IPS-20b (cell line): Measurements from ENCODE around the gene ALCAM.

Source experiments
- H3K27ac ChIP-seq: one replicate; pipeline ENCODE4 v1.5.1; 2013; ENCODE audit warnings: low read length
- H3K27me3 ChIP-seq: 2 replicates; pipeline ENCODE4 v1.6.1; 2013; ENCODE audit warnings: mild to moderate bottlenecking, low read length, inconsistent platforms; ENCODE audit not compliant: insufficient read depth
- H3K36me3 ChIP-seq: 2 replicates; pipeline ENCODE4 v1.6.1; 2013; ENCODE audit warnings: low read depth, mild to moderate bottlenecking, inconsistent platforms, low read length, moderate library complexity; ENCODE audit not compliant: insufficient read depth
- H3K4me1 ChIP-seq: 2 replicates; pipeline ENCODE4 v1.6.1; 2013; ENCODE audit warnings: mild to moderate bottlenecking, control low read depth, inconsistent platforms, low read length, moderate library complexity; ENCODE audit not compliant: insufficient read depth
- H3K4me3 ChIP-seq: 2 replicates; pipeline ENCODE4 v1.5.1; 2013; ENCODE audit warnings: mild to moderate bottlenecking, low read length, inconsistent platforms
- H3K9ac ChIP-seq: 2 replicates; pipeline ENCODE4 v1.6.1; 2013; ENCODE audit warnings: low read depth, mild to moderate bottlenecking, inconsistent platforms, low read length, moderate library complexity
- H3K9me3 ChIP-seq: 2 replicates; pipeline ENCODE4 v1.6.1; 2013; ENCODE audit warnings: mild to moderate bottlenecking, low read depth, low read length, inconsistent platforms; ENCODE audit not compliant: insufficient read depth

Gene ALCAM

DNA sequence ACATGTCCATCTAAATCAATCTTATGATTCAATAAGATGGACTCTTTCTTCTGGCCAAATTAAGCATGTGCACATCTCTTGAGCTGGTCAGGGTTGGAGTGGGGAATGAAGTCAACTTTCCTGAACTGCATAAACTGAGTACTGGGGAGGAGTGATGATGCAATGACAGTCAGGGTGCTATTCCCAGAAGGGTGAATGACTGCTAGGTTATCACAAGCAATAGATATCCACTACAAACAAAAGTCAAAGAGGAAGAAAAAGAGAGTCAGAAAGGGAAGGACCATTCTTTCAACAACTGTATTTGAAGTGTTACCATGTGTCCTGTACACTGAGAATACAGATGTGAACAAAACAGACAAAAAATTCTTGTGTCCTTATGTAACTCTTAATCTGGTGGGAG lies 70.0 kb downstream of the ALCAM start:
- Histone ChIP-seq H3K27ac (no peak overlapping the region), H3K27me3 (no peaks in the 10 kb centered on the region), H3K4me1 (no peaks in the 10 kb centered on the region), H3K36me3 (no peaks in the 10 kb centered on the region), H3K9ac (no peak overlapping the region), H3K9me3 (no peaks in the 10 kb centered on the region), H3K4me3 (no peak overlapping the region)

GRCh38 chr3:105440113-105440512 lies 73.4 kb downstream of the ALCAM start:
- no peak overlapping the region for H3K9ac ChIP-seq
- H3K27ac ChIP-seq, result no peak overlapping the region
- no peaks in the 10 kb centered on the region for H3K36me3 ChIP-seq
- H3K27me3 ChIP-seq, result no peaks in the 10 kb centered on the region
- H3K4me3 ChIP-seq, result no peak overlapping the region
- H3K4me1 ChIP-seq, result no peaks in the 10 kb centered on the region
- H3K9me3 ChIP-seq, result no peaks in the 10 kb centered on the region

DNA sequence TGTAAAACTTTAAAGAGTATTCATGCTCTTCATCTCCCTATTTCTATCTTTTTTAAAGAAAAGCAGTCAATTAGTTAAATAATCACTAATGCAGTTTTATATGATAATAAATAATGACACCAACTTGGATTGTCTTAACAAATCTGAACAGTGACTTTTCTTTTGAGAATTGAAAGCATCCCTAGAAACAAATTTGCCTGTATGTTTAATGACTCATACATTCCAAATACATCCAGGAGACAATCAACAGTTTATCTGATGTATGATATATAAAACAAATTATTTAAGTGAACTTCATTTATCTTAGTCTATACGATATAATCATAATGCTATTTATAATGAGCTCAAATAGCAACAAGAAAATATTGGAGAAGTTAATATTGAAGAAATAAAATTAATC lies 78.0 kb downstream of the ALCAM start:
- H3K36me3 ChIP-seq, result no peaks in the 10 kb centered on the region
- H3K4me3 ChIP-seq, result no peak overlapping the region
- H3K9ac ChIP-seq, result no peak overlapping the region
- no peaks in the 10 kb centered on the region for H3K27me3 ChIP-seq
- H3K9me3 ChIP-seq, result no peaks in the 10 kb centered on the region
- H3K4me1 ChIP-seq, result peaks cover 7% of the 10 kb centered on the region; the same call in 1 of the 2 replicates
- no peak overlapping the region for H3K27ac ChIP-seq

DNA sequence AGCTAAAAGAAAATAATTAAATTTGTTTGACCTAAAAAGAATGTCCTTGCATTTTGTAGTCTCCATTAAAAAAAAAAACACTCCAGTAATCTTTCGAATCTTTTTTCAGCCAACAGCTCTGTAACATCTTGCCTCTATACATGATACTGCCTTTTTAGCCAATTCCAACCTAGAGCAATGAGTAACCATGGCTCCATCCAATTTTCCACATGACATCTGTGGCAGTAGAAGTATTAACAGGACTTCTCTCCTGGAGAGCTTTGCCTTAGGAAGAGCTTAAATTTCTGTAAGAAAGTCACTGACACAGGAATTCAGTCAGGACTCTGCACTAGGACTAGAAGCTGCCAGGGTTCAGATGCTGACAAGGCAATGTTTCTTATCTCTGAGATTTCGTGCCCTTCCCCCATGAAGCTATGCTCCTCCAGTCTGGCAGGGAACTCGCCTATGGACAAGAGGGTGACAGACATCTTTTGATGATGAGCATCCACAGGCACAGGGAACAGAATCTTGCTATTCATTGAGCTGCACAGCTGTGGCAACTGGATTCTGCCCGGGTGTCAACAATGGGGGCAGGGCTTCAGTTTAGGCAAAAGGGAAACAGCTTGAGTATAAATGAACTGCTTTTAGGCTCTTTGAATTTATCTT lies 81.8 kb downstream of the ALCAM start:
- Histone ChIP-seq H3K9me3 (no peaks in the 10 kb centered on the region), H3K36me3 (no peaks in the 10 kb centered on the region), H3K27ac (no peak overlapping the region), H3K9ac (no peak overlapping the region), H3K27me3 (no peaks in the 10 kb centered on the region), H3K4me1 (peaks cover 7% of the 10 kb centered on the region; the same call in 1 of the 2 replicates), H3K4me3 (no peak overlapping the region)

DNA sequence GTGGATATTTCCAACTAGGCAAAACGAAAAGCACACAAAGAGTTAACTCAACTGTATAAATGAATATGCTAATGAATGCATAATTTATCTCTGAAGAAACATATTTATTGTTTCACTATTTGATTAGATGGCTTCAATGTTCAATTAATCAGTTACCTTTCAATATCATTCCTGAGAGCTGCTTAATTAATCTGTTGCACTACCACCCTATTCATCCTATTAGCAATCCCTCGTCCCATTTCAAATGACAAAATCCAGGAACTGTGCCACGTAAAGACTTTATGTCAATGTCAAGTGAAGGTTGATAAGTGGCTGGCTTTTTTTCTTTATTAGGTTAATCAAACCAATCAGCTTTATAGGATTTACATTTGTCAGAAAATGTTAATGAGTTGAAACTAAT lies 82.7 kb downstream of the ALCAM start:
- H3K27ac ChIP-seq, result no peak overlapping the region
- no peaks in the 10 kb centered on the region for H3K9me3 ChIP-seq
- no peak overlapping the region for H3K4me3 ChIP-seq
- peaks cover 7% of the 10 kb centered on the region; the same call in 1 of the 2 replicates for H3K4me1 ChIP-seq
- H3K9ac ChIP-seq, result no peak overlapping the region
- no peaks in the 10 kb centered on the region for H3K27me3 ChIP-seq
- no peaks in the 10 kb centered on the region for H3K36me3 ChIP-seq

GRCh38 chr3:105456017-105456416 lies 89.3 kb downstream of the ALCAM start:
- no peak overlapping the region for H3K27ac ChIP-seq
- no peaks in the 10 kb centered on the region for H3K27me3 ChIP-seq
- H3K36me3 ChIP-seq, result no peaks in the 10 kb centered on the region
- H3K9me3 ChIP-seq, result no peaks in the 10 kb centered on the region
- no peak overlapping the region for H3K4me3 ChIP-seq
- H3K4me1 ChIP-seq, result peaks cover 13% of the 10 kb centered on the region; the same call in 1 of the 2 replicates
- H3K9ac ChIP-seq, result no peak overlapping the region

- Histone ChIP-seq H3K4me3 (no peak overlapping the region), H3K4me1 (peaks cover 13% of the 10 kb centered on the region; the same call in 1 of the 2 replicates), H3K9me3 (no peaks in the 10 kb centered on the region), H3K36me3 (no peaks in the 10 kb centered on the region), H3K27ac (no peak overlapping the region), H3K27me3 (no peaks in the 10 kb centered on the region), H3K9ac (no peak overlapping the region)
Measured at GRCh38 chr3:105458518-105459215, 92.0 kb downstream of the ALCAM start.

DNA sequence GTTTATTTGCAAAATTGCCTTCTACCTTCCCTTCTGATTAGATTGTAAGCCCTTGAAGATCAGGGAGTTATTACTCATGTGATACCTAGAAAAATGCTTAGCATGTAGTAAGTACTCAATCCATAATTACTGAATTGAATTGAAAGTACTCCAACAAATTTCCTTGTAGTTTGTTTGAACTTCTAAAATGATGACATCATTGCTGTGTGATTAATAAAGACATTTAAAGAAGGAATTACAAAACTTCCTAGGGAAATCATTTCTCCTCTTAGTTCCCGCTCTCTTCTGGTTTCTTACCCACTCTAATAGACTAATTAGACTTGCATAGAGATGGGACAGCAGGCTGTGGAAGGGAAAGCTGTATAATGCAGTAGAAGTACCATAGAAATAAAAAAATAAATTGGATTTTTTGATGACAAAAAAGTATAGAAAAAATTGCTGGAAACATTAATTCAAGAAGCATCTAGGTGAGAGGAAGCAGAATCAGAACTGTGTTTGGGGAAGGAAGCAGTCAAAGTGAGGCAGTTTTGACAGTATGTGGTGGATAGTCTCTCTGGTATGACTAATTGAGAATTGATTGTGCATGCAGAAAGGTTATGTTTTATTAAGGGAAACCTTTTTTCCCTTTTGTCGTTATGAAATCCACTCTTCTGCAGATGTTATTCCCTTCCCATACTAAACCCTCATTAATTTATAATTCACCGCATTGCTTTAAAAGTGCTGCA lies 93.0 kb downstream of the ALCAM start:
- peaks cover 13% of the 10 kb centered on the region; the same call in 1 of the 2 replicates for H3K4me1 ChIP-seq
- H3K27ac ChIP-seq, result no peak overlapping the region
- H3K9me3 ChIP-seq, result no peaks in the 10 kb centered on the region
- no peak overlapping the region for H3K9ac ChIP-seq
- no peaks in the 10 kb centered on the region for H3K36me3 ChIP-seq
- no peaks in the 10 kb centered on the region for H3K27me3 ChIP-seq
- no peak overlapping the region; the same call in 1 of the 2 replicates for H3K4me3 ChIP-seq

DNA sequence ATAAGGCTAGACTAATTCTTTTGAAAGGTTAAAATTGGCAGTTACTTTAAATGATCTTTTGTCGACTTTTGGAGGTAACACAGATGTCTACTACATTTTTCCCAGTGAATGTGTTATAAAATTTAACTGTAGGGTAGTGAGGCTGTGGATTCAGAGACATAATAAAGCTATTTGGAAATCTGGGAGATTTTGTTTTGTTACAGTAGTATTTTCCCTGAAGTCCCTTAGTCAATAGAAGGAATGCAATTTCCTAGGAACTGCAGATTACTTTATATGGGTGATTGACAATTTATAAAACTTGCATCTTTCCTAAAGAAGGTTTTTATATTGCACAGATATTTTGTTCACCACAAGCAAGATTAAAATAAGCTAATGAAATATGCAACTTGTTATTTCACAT lies 96.9 kb downstream of the ALCAM start:
- no peaks in the 10 kb centered on the region for H3K27me3 ChIP-seq
- H3K36me3 ChIP-seq, result no peaks in the 10 kb centered on the region
- peaks cover 13% of the 10 kb centered on the region; the same call in 1 of the 2 replicates for H3K4me1 ChIP-seq
- H3K4me3 ChIP-seq, result no peak overlapping the region
- no peak overlapping the region for H3K9ac ChIP-seq
- H3K9me3 ChIP-seq, result no peaks in the 10 kb centered on the region
- no peak overlapping the region for H3K27ac ChIP-seq

DNA sequence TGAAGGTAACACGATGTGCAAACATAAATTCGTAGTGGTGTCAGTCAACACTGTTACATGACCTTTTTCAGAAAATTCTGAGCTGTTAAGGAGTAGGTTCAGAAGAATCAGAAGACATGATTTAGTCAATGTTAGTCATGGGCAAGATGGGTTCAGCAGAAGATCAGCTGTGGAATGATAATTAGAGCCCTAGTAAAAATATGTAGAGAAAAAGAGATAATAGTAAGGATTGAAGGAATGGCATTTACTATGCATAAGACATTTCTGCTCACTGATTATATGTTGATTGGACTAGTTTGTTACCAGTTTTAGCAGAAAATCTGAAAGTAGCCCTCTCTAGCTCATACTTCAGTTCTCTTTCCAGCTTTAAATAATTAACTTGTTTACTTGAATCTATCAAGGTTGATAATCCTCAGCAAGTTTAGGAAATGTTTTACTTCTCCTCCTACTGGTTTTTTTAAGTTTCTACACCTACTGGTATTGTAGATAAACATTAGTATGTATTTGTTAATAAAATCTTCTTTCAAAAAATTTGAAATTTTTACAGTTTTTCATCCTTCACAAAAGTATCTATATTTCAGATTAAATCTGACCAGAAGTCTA lies 98.6 kb downstream of the ALCAM start:
- Histone ChIP-seq H3K9ac (no peak overlapping the region), H3K9me3 (no peaks in the 10 kb centered on the region), H3K36me3 (no peaks in the 10 kb centered on the region), H3K27me3 (no peaks in the 10 kb centered on the region), H3K27ac (no peak overlapping the region), H3K4me3 (no peak overlapping the region), H3K4me1 (peaks cover 2% of the 10 kb centered on the region; the same call in 1 of the 2 replicates)

GRCh38 chr3:105466072-105466471 lies 99.4 kb downstream of the ALCAM start:
- Histone ChIP-seq H3K9ac (no peak overlapping the region), H3K4me3 (no peak overlapping the region), H3K36me3 (no peaks in the 10 kb centered on the region), H3K27ac (no peak overlapping the region), H3K4me1 (peaks cover 7% of the 10 kb centered on the region; the same call in 1 of the 2 replicates), H3K9me3 (no peaks in the 10 kb centered on the region), H3K27me3 (no peaks in the 10 kb centered on the region)
